Measurements from ENCODE around the gene AHSP. TPM values are rescaled to one million over a fixed set of nuclear protein-coding genes. Genes with fewer than 3 reads are reported as not detected.

Gene AHSP
- total RNA-seq, 1 experiment from 2014 or later: not detected

- Histone ChIP-seq H3K36me3 (ENCODE audit: low read depth) (no peaks in the 10 kb centered on the region), H3F3A (ENCODE audit: insufficient read depth, low read depth) (no peaks in the 10 kb centered on the region), H3K9me2 (ENCODE audit: insufficient read depth) (no peaks in the 10 kb centered on the region), H3K27ac (no peak overlapping the region), H3K9me3 (ENCODE audit: insufficient read depth, low read depth) (no peaks in the 10 kb centered on the region), H3K4me1 (replicated peaks; ENCODE audit: insufficient read depth) (no peaks in the 10 kb centered on the region), H3K4me3 (no peak overlapping the region), H4K20me1 (ENCODE audit: insufficient read depth) (no peaks in the 10 kb centered on the region), H3K27me3 (ENCODE audit: insufficient read depth, low read depth) (peaks cover 89% of the 10 kb centered on the region), H3K79me2 (ENCODE audit: low read depth) (no peaks in the 10 kb centered on the region), H2AFZ (no peak overlapping the region), H3K4me2 (no peak overlapping the region)
- TF ChIP-seq EZH2 (IDR thresholded peaks at IDR 0.05; ENCODE audit: low read depth) (no peak), CTCF (conservative IDR thresholded peaks at IDR 0.05) (no peak)
- DNase-seq: no peak
- no TSS peak for BruUV-seq (replicated peaks)
- CTCF ChIA-PET: no interaction called here
- intact Hi-C loops (cut with micrococcal nuclease; ENCODE audit: unreplicated experiment): no loop called here
- POLR2A ChIA-PET (ENCODE audit: unreplicated experiment): no interaction called here
Observed at GRCh38 chr16:31561426-31562233, 33.9 kb downstream of the AHSP start.

GRCh38 chr16:31568577-31569359, 41.1 kb downstream of the AHSP start:
- ChIA-PET CTCF (no interaction called here), POLR2A (ENCODE audit: unreplicated experiment) (no interaction called here)
- Histone ChIP-seq H3K4me1 (replicated peaks; ENCODE audit: insufficient read depth) (no peaks in the 10 kb centered on the region), H3K27me3 (ENCODE audit: insufficient read depth, low read depth) (peaks cover 35% of the 10 kb centered on the region), H3K79me2 (ENCODE audit: low read depth) (no peaks in the 10 kb centered on the region), H4K20me1 (ENCODE audit: insufficient read depth) (no peaks in the 10 kb centered on the region), H3K36me3 (ENCODE audit: low read depth) (no peaks in the 10 kb centered on the region), H3K9me2 (ENCODE audit: insufficient read depth) (0 out of 2 replicates have a peak, but pooled peaks cover 3% of the 10 kb centered on the region), H3K27ac (no peak overlapping the region), H3K4me3 (no peak overlapping the region), H3K4me2 (no peak overlapping the region), H3F3A (ENCODE audit: insufficient read depth, low read depth) (no peaks in the 10 kb centered on the region), H2AFZ (no peak overlapping the region), H3K9me3 (ENCODE audit: insufficient read depth, low read depth) (no peaks in the 10 kb centered on the region)
- intact Hi-C loops (cut with micrococcal nuclease; ENCODE audit: unreplicated experiment): no loop called here
- no peak for DNase-seq
- no peak for TF ChIP-seq CTCF (conservative IDR thresholded peaks at IDR 0.05)
- no peak for TF ChIP-seq EZH2 (IDR thresholded peaks at IDR 0.05; ENCODE audit: low read depth)
- BruUV-seq (replicated peaks): no TSS peak

DNA sequence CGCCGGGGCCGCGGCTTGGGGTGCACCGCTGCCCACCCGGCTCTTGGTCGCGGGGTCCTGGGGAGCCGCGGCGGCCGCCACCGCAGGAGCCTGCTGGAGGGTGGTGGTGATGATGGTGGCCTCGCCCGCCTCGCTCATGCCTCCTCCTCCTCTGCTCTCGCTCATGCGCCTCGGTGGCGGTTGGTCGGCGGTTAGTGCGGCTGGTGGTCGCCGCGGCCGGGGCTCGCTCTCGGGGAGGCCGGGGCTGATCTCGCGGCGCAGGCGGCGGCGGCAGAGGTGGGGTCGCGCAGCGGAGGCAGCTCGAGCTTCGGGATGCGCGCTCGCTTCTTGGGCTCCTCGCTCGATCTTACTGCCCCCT, 41.6 kb downstream of the AHSP start:
- DNase-seq: no peak
- H3K4me3 ChIP-seq: no peak overlapping the region
- H3F3A ChIP-seq (ENCODE audit: insufficient read depth, low read depth): no peaks in the 10 kb centered on the region
- H3K27me3 ChIP-seq (ENCODE audit: insufficient read depth, low read depth): peaks cover 30% of the 10 kb centered on the region
- 0 out of 2 replicates have a peak, but pooled peaks cover 3% of the 10 kb centered on the region for H3K9me2 ChIP-seq (ENCODE audit: insufficient read depth)
- intact Hi-C loops (cut with micrococcal nuclease; ENCODE audit: unreplicated experiment): no loop called here
- TF ChIP-seq EZH2 (IDR thresholded peaks at IDR 0.05; ENCODE audit: low read depth) (no peak), CTCF (conservative IDR thresholded peaks at IDR 0.05) (no peak)
- no peaks in the 10 kb centered on the region for H3K36me3 ChIP-seq (ENCODE audit: low read depth)
- no peak overlapping the region for H2AFZ ChIP-seq
- no TSS peak for BruUV-seq (replicated peaks)
- no peak overlapping the region for H3K27ac ChIP-seq
- ChIA-PET CTCF (no interaction called here), POLR2A (ENCODE audit: unreplicated experiment) (no interaction called here)
- no peaks in the 10 kb centered on the region for H3K9me3 ChIP-seq (ENCODE audit: insufficient read depth, low read depth)
- no peak overlapping the region for H3K4me2 ChIP-seq
- H3K79me2 ChIP-seq (ENCODE audit: low read depth): no peaks in the 10 kb centered on the region
- no peaks in the 10 kb centered on the region for H4K20me1 ChIP-seq (ENCODE audit: insufficient read depth)
- H3K4me1 ChIP-seq (replicated peaks; ENCODE audit: insufficient read depth): no peaks in the 10 kb centered on the region

Data from PC-9 (cell line).